Stimulated activated naive B cell treated with anti-CD40 and anti-IgM and Interleukin-4, amounts not matched to agents 10 μg/mL and 1 μg/mL and 100 μg/mL, for 72 hours (primary cell): Measurements from ENCODE around the gene SDCCAG8.

Experiments used
- ATAC-seq, 2 donors: fragments of 150-1000 bp; cut with Tn5 transposase; replicated peaks; 2 replicates each; pipeline ENCODE4 v1.10.0; 2021; ENCODE audit warnings: moderate library complexity in 1 of 2
- DNase-seq: peaks from one replicate; pipeline ENCODE4 v3.0.0; 2021
- H3K27ac Mint-ChIP-seq: one replicate; pipeline ENCODE4 v1.8.0; 2022; ENCODE audit warnings: mild to moderate bottlenecking, mixed read lengths
- H3K27me3 Mint-ChIP-seq, 2 donors: one replicate each; pipeline ENCODE4 v1.8.0; 2022; ENCODE audit warnings: mixed read lengths in 2 of 2
- H3K36me3 Mint-ChIP-seq, 2 donors: one replicate each; pipeline ENCODE4 v1.8.0; 2022; ENCODE audit warnings: mixed read lengths in 2 of 2, mild to moderate bottlenecking in 1 of 2
- H3K4me1 Mint-ChIP-seq, 2 donors: one replicate each; pipeline ENCODE4 v1.8.0; 2022; ENCODE audit warnings: mixed read lengths in 2 of 2, mild to moderate bottlenecking in 1 of 2
- H3K4me3 Mint-ChIP-seq, 2 donors: one replicate each; pipeline ENCODE4 v1.8.0; 2022; ENCODE audit warnings: mild to moderate bottlenecking in 2 of 2, mixed read lengths in 2 of 2, moderate library complexity in 1 of 2
- H3K9me3 Mint-ChIP-seq, 2 donors: one replicate each; pipeline ENCODE4 v1.8.0; 2022; ENCODE audit warnings: mixed read lengths in 2 of 2, mild to moderate bottlenecking in 1 of 2

SDCCAG8 gene

DNA sequence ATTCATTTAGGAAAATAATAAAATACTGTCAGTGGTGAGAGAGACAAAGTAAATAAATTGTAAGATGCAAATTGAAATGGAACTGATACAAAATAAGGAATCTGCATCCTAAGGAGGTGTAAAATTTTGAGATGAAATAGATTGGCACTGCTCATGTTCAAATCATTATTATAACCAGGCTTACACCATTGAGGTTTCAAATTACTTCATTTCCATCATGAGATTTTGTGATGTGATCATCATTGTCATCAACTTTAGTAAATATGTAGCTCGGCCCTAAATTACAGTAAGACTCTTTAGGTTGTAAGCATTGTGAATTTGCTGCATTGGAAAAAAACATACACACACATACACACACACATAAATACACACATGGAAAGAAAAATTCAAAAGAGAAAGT, 123.4 kb downstream of the SDCCAG8 start:
- Mint-ChIP-seq H3K27me3 (no peaks in the 10 kb centered on the region), H3K4me3 (no peak overlapping the region), H3K9me3 (peaks cover 0 to 3% of the 10 kb centered on the region in 2 donors), H3K27ac (no peak overlapping the region), H3K4me1 (no peaks in the 10 kb centered on the region), H3K36me3 (peaks cover 29 to 45% of the 10 kb centered on the region in 2 donors)
- ATAC-seq (no peak), DNase-seq (no peak)

DNA sequence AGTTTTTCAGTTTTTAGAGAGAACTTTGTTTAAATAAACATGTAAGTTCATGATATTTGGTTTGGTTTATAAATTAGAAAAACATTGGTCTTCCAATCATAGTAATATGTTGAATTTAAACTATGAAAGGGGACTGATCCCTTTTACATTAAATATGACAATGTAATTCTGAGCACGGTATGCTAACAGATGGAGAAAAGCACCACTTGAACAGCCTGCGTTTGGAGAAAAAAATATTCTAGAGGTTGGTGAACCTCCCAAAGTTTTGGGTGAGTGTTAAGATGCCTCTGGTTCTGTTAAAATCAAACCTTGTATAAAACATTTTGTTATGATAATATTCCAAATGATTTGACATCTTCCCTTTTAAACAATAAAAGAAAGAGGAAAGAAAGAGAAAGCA, 123.9 kb downstream of the SDCCAG8 start:
- Mint-ChIP-seq H3K36me3 (peaks cover 25 to 43% of the 10 kb centered on the region in 2 donors), H3K27me3 (no peaks in the 10 kb centered on the region), H3K4me3 (no peak overlapping the region), H3K27ac (no peak overlapping the region), H3K9me3 (no peaks in the 10 kb centered on the region), H3K4me1 (no peaks in the 10 kb centered on the region)
- DNase-seq (no peak), ATAC-seq (no peak)

DNA sequence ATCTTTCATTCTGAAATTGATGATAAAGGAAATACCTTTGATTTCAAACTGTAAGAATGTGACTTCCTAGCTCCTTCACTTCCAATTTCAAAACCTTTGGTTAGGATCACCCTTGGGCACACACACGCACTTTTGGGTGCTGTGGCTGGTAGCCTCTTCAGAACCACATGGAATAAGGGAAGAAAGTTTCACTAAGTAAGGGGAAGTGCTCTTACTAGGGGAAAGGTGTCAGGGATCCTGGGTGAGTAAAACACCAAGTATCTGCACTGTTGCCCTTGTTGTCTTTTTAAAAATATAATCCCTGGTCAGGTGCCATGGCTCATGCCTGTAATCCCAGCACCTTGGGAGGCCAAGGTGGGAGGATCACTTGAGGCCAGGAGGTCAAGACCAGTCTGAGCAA, 132.4 kb downstream of the SDCCAG8 start:
- Mint-ChIP-seq H3K4me3 (no peak overlapping the region), H3K36me3 (peaks cover 15 to 32% of the 10 kb centered on the region in 2 donors), H3K9me3 (no peaks in the 10 kb centered on the region), H3K27me3 (no peaks in the 10 kb centered on the region), H3K27ac (no peak overlapping the region), H3K4me1 (peaks cover 0 to 2% of the 10 kb centered on the region in 2 donors)
- ATAC-seq (no peak), DNase-seq (no peak)

DNA sequence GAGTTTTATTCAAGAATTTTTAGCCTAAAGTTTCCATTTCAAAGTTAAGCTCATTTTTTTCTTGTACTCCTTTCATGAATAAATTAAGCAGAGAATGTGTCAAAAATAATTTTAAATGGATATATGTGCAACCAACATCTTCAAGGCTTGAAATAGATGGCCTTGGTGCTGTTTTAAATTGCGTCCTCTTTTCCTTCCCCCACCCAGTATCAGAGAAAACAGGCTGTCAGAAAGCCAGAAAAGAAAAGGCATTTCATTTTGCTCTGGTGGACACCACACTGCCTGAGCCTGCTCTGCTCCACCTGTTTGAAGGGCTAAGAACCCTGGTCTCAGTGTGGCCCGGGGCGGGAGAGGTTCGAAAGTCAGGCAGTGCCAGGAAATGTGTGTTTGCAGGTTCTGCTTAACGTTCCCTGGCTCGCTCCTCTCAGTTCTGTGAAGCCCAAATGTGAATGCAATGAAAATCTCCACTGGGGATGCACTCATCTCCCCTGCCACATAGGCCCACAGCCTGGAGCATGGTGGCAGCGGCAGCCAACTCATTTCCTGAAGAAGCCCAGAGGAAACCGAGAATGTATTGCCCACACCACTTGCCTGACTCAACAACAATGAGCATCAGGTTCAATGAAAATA, 134.4 kb downstream of the SDCCAG8 start:
- no peaks in the 10 kb centered on the region for H3K27me3 Mint-ChIP-seq
- ATAC-seq (no peak), DNase-seq (no peak)
- H3K4me1 Mint-ChIP-seq, result peaks cover 0 to 2% of the 10 kb centered on the region in 2 donors
- no peak overlapping the region for H3K4me3 Mint-ChIP-seq
- H3K9me3 Mint-ChIP-seq, result no peaks in the 10 kb centered on the region
- H3K36me3 Mint-ChIP-seq, result peaks cover 7 to 22% of the 10 kb centered on the region in 2 donors
- H3K27ac Mint-ChIP-seq, result no peak overlapping the region

DNA sequence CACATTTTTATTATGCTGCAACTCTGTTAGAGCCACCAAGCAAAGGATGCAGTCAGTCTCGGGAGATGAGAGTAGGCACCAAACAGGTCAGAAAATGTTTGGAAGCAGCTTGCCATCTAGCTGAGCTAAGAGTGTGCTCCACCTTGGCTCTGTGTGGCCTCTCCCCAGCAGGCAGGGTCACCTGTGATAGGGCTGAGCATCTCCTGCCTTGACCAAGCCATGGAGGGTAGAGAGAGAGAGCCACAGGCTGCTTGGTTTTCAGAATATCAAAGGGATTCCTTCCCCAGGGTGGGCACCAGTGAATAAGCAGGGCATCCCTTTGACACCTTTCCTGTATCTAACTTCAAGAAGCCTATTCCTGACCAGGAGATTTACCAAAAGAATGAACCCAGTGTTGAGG, 135.5 kb downstream of the SDCCAG8 start:
- no peak overlapping the region for H3K27ac Mint-ChIP-seq

DNA sequence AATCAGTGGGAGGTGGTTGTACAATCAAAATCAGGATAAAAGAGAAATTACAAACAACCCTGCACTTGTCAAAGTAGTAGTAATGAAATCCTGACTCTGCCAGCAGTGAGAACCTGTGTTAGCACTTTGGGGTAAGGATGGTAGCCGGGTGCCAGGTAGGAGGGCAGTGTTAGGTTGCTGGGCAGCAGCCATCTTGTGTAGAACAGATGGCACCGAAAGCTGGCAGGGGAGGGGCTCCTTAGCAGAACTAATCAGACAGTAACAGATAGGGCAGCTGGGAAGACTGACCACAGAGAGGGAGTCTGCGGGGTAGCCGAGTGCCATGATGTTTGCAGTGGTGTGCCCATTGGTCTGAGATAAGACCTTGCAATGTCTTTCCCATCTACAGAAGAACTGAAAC, 137.3 kb downstream of the SDCCAG8 start:
- DNase-seq (no peak), ATAC-seq (no peak)
- H3K27ac Mint-ChIP-seq, result no peak overlapping the region
- H3K36me3 Mint-ChIP-seq, result peaks cover 7 to 29% of the 10 kb centered on the region in 2 donors
- H3K27me3 Mint-ChIP-seq, result no peaks in the 10 kb centered on the region
- no peaks in the 10 kb centered on the region for H3K9me3 Mint-ChIP-seq
- no peak overlapping the region for H3K4me3 Mint-ChIP-seq
- peaks cover 0 to 2% of the 10 kb centered on the region in 2 donors for H3K4me1 Mint-ChIP-seq

More for the DNA sequence above, 135.5 kb downstream of the SDCCAG8 start:
- Mint-ChIP-seq H3K27me3 (no peaks in the 10 kb centered on the region), H3K9me3 (no peaks in the 10 kb centered on the region), H3K4me1 (peaks cover 0 to 2% of the 10 kb centered on the region in 2 donors), H3K36me3 (peaks cover 7 to 19% of the 10 kb centered on the region in 2 donors), H3K4me3 (no peak overlapping the region)
- DNase-seq (no peak), ATAC-seq (no peak)

DNA sequence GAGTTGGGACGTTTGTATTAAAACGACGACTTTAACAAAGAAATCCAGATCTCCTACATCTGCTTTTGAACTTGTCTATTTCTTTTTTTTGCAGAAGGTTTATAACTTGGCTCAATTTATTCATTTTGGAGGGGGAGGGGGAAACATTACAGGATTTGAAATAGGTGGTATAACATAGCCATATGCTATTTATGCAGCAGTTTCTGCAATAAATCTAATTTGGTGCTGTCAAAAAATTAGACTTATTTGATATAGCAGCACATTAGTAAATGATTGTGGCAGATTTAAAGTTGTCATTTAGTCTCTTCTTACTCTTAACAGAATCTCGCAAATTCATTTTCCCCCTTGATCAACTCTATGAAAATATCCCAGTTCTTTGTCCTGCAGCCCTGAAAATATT, 138.2 kb downstream of the SDCCAG8 start:
- DNase-seq (no peak), ATAC-seq (no peak)
- peaks cover 0 to 2% of the 10 kb centered on the region in 2 donors for H3K4me1 Mint-ChIP-seq
- H3K9me3 Mint-ChIP-seq, result no peaks in the 10 kb centered on the region
- H3K27ac Mint-ChIP-seq, result no peak overlapping the region
- no peak overlapping the region for H3K4me3 Mint-ChIP-seq
- peaks cover 7 to 29% of the 10 kb centered on the region in 2 donors for H3K36me3 Mint-ChIP-seq
- no peaks in the 10 kb centered on the region for H3K27me3 Mint-ChIP-seq

DNA sequence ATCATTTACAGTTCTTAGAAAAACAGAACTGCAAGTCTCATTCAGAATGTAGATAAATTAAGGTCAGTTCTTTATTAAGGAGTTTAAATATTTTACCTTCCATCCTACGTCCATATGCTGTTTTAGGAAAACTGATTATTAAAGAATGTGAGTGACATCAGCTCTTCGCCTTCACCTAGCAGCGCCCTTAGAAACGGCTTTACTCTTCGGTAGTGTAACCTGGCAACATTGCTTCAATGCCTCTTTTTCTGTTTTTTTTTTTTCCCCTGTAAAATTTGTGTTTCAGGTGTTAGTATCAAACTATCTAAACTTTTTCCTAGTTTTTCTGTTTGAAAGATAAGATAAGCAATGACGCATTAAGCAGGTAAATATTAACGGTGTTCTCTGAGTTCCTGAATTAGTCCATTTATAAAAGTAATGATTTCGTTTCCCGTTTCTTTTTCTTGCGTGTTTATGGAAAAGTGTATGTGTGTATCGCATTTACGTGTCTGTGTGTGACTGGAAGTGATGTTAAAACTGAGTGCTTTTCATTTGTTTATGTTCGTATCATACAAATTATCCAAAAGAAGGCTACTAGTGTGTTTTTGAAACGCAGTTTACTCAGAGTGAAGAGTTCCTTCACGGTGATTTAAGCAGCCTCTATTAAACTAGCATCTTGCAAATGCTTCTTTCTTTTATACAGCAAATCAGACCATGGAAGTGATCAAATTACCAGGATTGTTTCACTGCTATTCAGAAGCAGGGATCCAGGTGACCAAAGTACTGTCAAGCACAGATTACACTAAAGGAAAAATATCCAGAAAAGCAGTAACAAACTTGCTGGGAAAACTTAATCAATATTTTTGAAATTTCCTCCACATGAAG, 139.0 kb downstream of the SDCCAG8 start:
- Mint-ChIP-seq H3K27ac (no peak overlapping the region), H3K9me3 (no peaks in the 10 kb centered on the region), H3K27me3 (no peaks in the 10 kb centered on the region), H3K4me3 (no peak overlapping the region), H3K4me1 (peaks cover 0 to 2% of the 10 kb centered on the region in 2 donors), H3K36me3 (peaks cover 7 to 29% of the 10 kb centered on the region in 2 donors)
- ATAC-seq, result no peak
- no peak for DNase-seq

DNA sequence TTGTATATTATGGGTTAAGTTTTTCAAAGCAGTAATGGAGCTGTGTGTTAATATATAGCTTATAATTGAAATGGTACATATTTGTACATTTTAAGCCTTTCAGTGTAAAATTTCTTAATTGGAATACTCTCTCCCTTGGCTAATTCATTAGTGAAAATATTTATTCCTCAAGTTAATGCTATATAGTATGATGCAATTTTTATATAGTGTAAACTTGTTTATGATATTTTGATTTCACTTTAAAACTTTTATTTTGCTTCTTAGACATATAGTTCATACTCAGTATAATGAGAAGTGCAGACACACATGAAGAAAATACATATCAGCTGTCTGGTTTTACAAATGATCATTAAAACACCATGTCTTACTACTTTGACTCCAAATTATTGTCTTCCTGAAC, 140.6 kb downstream of the SDCCAG8 start:
- ATAC-seq, result no peak
- Mint-ChIP-seq H3K27ac (no peak overlapping the region), H3K4me1 (peaks cover 0 to 2% of the 10 kb centered on the region in 2 donors), H3K36me3 (peaks cover 9 to 34% of the 10 kb centered on the region in 2 donors), H3K9me3 (no peaks in the 10 kb centered on the region), H3K27me3 (no peaks in the 10 kb centered on the region), H3K4me3 (no peak overlapping the region)
- no peak for DNase-seq

DNA sequence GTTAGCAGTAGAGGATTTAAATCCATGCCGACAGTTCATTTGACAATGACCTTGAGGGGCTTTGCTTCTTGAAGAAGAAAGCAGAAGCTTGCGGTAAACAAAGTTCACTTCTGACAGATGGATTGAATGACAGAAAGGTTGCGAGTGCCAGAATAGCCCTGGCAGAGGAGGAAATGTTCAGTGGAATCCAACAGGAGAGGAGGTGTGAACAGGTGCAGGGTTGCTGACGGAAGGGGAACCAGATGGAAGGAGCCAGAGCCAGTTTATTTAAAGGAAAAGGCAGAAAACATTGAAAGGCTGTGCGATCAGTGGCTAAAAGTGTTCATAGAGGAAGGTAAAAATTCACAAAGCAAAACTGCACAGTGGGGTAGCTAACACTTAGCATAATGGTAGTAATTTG, 141.0 kb downstream of the SDCCAG8 start:
- Mint-ChIP-seq H3K36me3 (peaks cover 9 to 30% of the 10 kb centered on the region in 2 donors), H3K9me3 (no peaks in the 10 kb centered on the region), H3K27me3 (no peaks in the 10 kb centered on the region), H3K27ac (no peak overlapping the region), H3K4me3 (no peak overlapping the region), H3K4me1 (no peaks in the 10 kb centered on the region)
- ATAC-seq, result no peak
- no peak for DNase-seq

DNA sequence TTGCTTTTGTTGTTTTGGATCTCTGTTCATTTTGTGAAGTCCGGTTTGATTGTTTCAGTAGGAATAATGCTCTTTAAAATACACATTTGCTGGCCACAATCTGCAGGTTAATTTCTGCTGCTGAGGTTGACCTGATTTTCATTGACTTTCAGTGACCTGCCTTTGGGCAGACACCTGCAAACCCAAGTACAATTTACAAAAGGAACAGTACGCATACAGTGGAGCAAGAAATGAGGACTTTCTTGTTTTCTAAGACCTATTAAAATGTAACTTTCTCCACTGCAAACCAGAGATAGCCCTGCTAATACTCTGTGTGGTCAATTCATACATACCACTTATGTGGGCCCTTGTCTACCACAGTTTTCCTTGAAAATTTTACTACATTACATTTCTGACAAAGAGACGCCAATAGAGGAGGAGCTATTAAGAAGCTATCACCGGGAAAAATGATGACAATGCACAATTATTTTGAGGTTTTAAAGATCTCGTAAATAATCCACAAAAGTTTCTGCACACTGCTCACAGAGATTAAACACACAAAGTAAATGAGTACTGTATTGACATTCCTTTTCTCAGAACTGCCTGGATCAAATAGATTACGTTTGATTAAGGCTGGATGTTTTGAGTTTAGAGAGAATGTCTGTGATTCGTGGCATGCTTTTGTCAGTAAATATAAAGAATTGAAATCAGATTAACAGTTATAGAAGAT, 141.9 kb downstream of the SDCCAG8 start:
- ATAC-seq (no peak), DNase-seq (no peak)
- Mint-ChIP-seq H3K27ac (no peak overlapping the region), H3K27me3 (no peaks in the 10 kb centered on the region), H3K4me1 (no peaks in the 10 kb centered on the region), H3K36me3 (peaks cover 13 to 35% of the 10 kb centered on the region in 2 donors), H3K4me3 (no peak overlapping the region), H3K9me3 (no peaks in the 10 kb centered on the region)

DNA sequence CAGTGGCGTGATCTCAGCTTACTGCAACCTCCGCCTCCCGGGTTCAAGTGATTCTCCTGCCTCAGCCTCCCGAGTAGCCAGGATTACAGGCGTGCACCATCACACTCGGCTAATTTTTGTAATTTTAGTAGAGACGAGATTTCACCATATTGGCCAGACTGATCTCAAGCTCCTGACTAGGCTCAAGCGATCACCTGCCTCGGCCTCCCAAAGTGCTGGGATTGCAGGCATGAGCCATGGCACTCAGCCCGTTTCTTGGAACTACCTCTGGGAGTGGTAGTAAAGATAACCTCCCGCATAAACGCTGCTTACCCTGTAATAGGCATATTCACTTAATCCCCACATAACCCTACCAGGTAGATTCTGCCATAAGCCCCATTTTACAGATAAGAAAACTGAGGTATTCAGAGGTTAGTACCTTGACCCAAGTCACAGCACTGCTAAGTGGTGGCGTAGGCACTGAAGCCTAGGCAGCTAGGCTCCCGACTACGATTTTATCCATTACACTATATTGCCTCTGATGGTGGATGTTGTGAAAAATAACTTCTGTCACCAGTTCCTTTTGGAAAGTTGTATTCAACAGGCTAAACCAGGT, 143.8 kb downstream of the SDCCAG8 start:
- Mint-ChIP-seq H3K4me3 (no peak overlapping the region), H3K27ac (no peak overlapping the region)
- no peak for ATAC-seq

DNA sequence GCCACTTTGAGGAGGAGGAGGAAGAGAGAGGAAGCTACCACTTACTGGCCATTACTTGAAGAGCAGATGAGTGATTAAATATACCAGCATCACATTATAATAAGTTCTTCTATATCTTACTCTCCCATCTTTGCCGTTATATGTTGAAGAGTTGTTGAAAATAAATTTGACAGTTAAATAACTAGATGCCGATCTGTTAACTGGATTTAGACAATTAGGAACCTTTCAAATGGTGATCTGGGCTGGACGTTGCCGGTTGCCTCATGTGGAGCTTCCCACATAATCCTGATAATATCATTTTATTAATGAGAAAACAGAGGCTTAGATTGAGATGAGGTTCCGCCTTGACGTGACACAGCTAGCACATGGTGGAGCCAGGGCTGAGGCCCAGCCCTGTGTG, 147.0 kb downstream of the SDCCAG8 start:
- DNase-seq, result no peak
- H3K36me3 Mint-ChIP-seq, result peaks cover 11 to 39% of the 10 kb centered on the region in 2 donors
- no peaks in the 10 kb centered on the region for H3K9me3 Mint-ChIP-seq

More for the DNA sequence above, 143.8 kb downstream of the SDCCAG8 start:
- Mint-ChIP-seq H3K27me3 (no peaks in the 10 kb centered on the region), H3K4me1 (no peaks in the 10 kb centered on the region), H3K36me3 (peaks cover 13 to 40% of the 10 kb centered on the region in 2 donors), H3K9me3 (no peaks in the 10 kb centered on the region)
- no peak for DNase-seq

DNA sequence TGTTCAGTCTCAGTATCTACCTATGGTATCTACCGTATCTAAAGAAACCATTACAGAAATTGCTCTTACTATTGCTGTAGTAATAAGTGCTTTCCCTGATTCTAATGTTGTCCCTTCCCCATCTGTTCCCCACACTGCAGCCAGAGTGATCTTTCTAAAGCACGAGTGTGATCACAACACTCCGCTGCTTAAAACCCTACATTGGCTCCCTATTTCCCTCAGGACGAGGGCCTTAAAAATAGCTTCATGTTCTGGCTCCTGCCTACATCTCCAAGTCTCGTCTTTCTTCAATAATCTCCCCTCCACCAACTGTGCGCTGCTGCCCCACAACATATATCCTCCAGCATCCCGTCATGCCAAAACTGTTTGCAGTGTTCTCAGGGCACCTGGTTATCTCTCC, 150.6 kb downstream of the SDCCAG8 start:
- Mint-ChIP-seq H3K9me3 (no peaks in the 10 kb centered on the region), H3K4me3 (no peak overlapping the region), H3K27ac (no peak overlapping the region), H3K36me3 (peaks cover 7 to 30% of the 10 kb centered on the region in 2 donors), H3K4me1 (peaks cover under 1 to 8% of the 10 kb centered on the region in 2 donors), H3K27me3 (no peaks in the 10 kb centered on the region)
- ATAC-seq (no peak), DNase-seq (no peak)

More for the DNA sequence above, 147.0 kb downstream of the SDCCAG8 start:
- no peak overlapping the region for H3K4me3 Mint-ChIP-seq
- peaks cover 0 to 8% of the 10 kb centered on the region in 2 donors for H3K4me1 Mint-ChIP-seq
- H3K27ac Mint-ChIP-seq, result no peak overlapping the region
- no peak for ATAC-seq
- no peaks in the 10 kb centered on the region for H3K27me3 Mint-ChIP-seq
